ENCODE measurements around the gene NAALADL2. TPM values are rescaled to one million over a fixed set of nuclear protein-coding genes. Genes with fewer than 3 reads are reported as not detected.

NAALADL2 gene
- total and polyA plus RNA-seq, 2 of the 13 experiments (the other 11 are each of a cell fraction or from before 2014, with no cell fraction given): 0.08 TPM; not detected in 1

DNA sequence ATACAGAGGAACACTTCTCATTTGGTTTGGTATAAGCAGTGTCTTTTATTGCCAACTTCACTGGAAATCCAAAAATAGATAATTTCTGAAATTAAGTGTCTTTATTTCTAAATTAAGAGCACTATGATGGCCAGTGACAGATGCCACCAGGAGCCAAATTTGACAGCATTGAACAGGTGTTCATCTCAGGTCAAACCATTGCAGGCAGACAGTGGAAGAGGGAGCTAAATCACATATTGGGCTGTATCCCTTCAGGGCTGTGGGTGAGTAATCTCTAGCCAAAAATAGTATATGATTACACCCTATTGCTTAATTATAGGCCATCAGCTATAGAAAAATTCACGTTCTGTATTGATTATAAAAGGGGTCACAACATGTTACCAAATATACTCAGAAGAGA lies 457.7 kb downstream of the NAALADL2 start (continued):
- TF ChIP-seq ZFP90 (CRISPR knock-in tag; IDR thresholded peaks at IDR 0.05; ENCODE audit: borderline replicate concordance) (no peak), SNAPC2 (CRISPR knock-in tag; IDR thresholded peaks at IDR 0.05) (no peak), XRCC5 (optimal IDR thresholded peaks at IDR 0.05; ENCODE audit: low read length) (no peak), ZNF7 (CRISPR knock-in tag; IDR thresholded peaks at IDR 0.05) (no peak), ZNF180 (CRISPR knock-in tag; IDR thresholded peaks at IDR 0.05; ENCODE audit: borderline replicate concordance, low read depth) (no peak), ZSCAN22 (CRISPR knock-in tag; IDR thresholded peaks at IDR 0.05) (no peak), ZNF878 (CRISPR knock-in tag; IDR thresholded peaks at IDR 0.05) (no peak), ZNF101 (CRISPR knock-in tag; IDR thresholded peaks at IDR 0.05; ENCODE audit: borderline replicate concordance, low read depth) (no peak), ZFYVE20 (CRISPR knock-in tag; IDR thresholded peaks at IDR 0.05; ENCODE audit: borderline replicate concordance, low read depth) (no peak), ZBTB21 (CRISPR knock-in tag; IDR thresholded peaks at IDR 0.05) (no peak)
- TF ChIP-seq, protein P1, sequence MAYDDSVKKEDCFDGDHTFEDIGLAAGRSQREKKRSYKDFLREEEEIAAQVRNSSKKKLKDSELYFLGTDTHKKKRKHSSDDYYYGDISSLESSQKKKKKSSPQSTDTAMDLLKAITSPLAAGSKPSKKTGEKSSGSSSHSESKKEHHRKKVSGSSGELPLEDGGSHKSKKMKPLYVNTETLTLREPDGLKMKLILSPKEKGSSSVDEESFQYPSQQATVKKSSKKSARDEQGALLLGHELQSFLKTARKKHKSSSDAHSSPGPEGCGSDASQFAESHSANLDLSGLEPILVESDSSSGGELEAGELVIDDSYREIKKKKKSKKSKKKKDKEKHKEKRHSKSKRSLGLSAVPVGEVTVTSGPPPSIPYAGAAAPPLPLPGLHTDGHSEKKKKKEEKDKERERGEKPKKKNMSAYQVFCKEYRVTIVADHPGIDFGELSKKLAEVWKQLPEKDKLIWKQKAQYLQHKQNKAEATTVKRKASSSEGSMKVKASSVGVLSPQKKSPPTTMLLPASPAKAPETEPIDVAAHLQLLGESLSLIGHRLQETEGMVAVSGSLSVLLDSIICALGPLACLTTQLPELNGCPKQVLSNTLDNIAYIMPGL (CRISPR knock-in tag; IDR thresholded peaks at IDR 0.05; ENCODE audit: borderline replicate concordance in 1 of 2, low read depth in 1 of 2): no peak

DNA sequence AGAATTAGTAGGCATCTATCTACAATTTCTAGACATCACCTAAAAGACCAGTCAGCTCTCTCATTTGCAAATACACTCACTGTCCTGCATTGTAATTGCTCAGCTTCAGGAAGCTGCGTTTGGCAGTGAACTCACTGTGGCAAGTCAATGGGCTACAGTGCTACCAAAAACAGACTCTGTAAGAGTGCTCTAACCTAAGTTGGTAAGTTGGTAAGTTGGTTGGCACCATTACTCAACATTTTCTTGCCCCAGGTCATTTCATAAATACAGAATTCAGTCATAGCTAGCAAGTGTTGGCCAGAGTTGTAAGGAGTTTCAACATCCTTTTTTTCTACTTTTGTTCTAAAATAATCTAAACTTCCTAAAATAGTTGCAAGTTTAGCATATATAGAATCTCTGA lies 466.3 kb downstream of the NAALADL2 start:
- WGBS (ENCODE audit: low lambda C conversion rate): 20% methylated on average over 1 of the region's 1 CpG
- TF ChIP-seq ELF4 (CRISPR knock-in tag; IDR thresholded peaks at IDR 0.05; ENCODE audit: borderline replicate concordance) (no peak), ARID2 (CRISPR knock-in tag; IDR thresholded peaks at IDR 0.05; ENCODE audit: borderline replicate concordance) (no peak), ZNF550 (CRISPR knock-in tag; IDR thresholded peaks at IDR 0.05; ENCODE audit: borderline replicate concordance) (no peak), IKZF4 (CRISPR knock-in tag; IDR thresholded peaks at IDR 0.05; ENCODE audit: borderline replicate concordance, low read depth, not compliant biosample characterization) (no peak)
- TF ChIP-seq, protein P2, sequence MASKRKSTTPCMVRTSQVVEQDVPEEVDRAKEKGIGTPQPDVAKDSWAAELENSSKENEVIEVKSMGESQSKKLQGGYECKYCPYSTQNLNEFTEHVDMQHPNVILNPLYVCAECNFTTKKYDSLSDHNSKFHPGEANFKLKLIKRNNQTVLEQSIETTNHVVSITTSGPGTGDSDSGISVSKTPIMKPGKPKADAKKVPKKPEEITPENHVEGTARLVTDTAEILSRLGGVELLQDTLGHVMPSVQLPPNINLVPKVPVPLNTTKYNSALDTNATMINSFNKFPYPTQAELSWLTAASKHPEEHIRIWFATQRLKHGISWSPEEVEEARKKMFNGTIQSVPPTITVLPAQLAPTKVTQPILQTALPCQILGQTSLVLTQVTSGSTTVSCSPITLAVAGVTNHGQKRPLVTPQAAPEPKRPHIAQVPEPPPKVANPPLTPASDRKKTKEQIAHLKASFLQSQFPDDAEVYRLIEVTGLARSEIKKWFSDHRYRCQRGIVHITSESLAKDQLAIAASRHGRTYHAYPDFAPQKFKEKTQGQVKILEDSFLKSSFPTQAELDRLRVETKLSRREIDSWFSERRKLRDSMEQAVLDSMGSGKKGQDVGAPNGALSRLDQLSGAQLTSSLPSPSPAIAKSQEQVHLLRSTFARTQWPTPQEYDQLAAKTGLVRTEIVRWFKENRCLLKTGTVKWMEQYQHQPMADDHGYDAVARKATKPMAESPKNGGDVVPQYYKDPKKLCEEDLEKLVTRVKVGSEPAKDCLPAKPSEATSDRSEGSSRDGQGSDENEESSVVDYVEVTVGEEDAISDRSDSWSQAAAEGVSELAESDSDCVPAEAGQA (IDR thresholded peaks at IDR 0.05; ENCODE audit: low read depth): no peak
- TF ChIP-seq, protein P2 (CRISPR knock-in tag; IDR thresholded peaks at IDR 0.05; ENCODE audit: borderline replicate concordance): no peak

More for the DNA sequence above, 466.3 kb downstream of the NAALADL2 start:
- no peak overlapping the region for H2AFZ ChIP-seq (ENCODE audit: low read length)
- in situ Hi-C loops (cut with HindIII; ENCODE audit: extremely low pct_ligation_motif_present, low pct_unique_long_range_greater_than_20kb): no loop called here
- POLR2A ChIA-PET: no interaction called here
- H3K4me2 ChIP-seq (ENCODE audit: low read depth, low read length): no peak overlapping the region
- intact Hi-C loops (cut with micrococcal nuclease; ENCODE audit: unreplicated experiment): no loop called here
- H3K27me3 ChIP-seq (ENCODE audit: control insufficient read depth in 1 of 2, insufficient read depth in 2 of 2, low read length in 2 of 2): no peaks in the 10 kb centered on the region
- H3K79me2 ChIP-seq (ENCODE audit: insufficient read depth, low read length): no peaks in the 10 kb centered on the region
- H4K20me1 ChIP-seq (ENCODE audit: insufficient read depth, low read length): no peaks in the 10 kb centered on the region
- ATAC-seq (no peak), DNase-seq (ENCODE audit: low spot score) (no peak), FAIRE-seq (no peak)
- H3K4me3 ChIP-seq (replicated peaks in 1 of 3; ENCODE audit: insufficient read depth in 1 of 3, low read depth in 2 of 3, low read length in 3 of 3): no peak overlapping the region
- no TSS peak for BruUV-seq (replicated peaks)
- CTCF ChIA-PET (ENCODE audit: low intra/inter-chr PET ratio, low total read pairs): no interaction called here
- 0 out of 2 replicates have a peak, but pooled peaks cover 5% of the 10 kb centered on the region for H3K9me3 ChIP-seq (ENCODE audit: low read length)
- H3K9ac ChIP-seq (ENCODE audit: insufficient read depth, low read depth, low read length): no peak overlapping the region
- no peaks in the 10 kb centered on the region for H3K4me1 ChIP-seq (ENCODE audit: insufficient read depth, low read length)
- no peaks in the 10 kb centered on the region for H3K36me3 ChIP-seq (replicated peaks in 1 of 2; ENCODE audit: control insufficient read depth in 1 of 2, insufficient read depth in 2 of 2, low read length in 2 of 2)
- no peak overlapping the region for H3K27ac ChIP-seq (ENCODE audit: extremely low read length, insufficient read depth, low read length)
